T-helper 1 cell treated with Interleukin-12 subunit alpha and Interleukin-12 subunit beta and Interleukin-4 antibody, amounts not matched to agents 30 μg/mL and 1 μg/mL, for 36 hours (primary cell): ENCODE data around the gene GNAI2.
A peak's percentile ranks its signal among the peaks of the same experiment; 100 is the strongest.
"Not testable (repeated sequence)": the region's sequence is repeated elsewhere in the genome, so short reads cannot be mapped to it uniquely, and the experiment has no call there.

Experiments
- H3K27ac Mint-ChIP-seq: one replicate; pipeline ENCODE4 v1.8.0; 2021; ENCODE audit warnings: mild to moderate bottlenecking, mixed read lengths
- H3K27me3 Mint-ChIP-seq: one replicate; pipeline ENCODE4 v1.8.0; 2021; ENCODE audit warnings: low read depth, mixed read lengths
- H3K36me3 Mint-ChIP-seq: one replicate; pipeline ENCODE4 v1.8.0; 2021; ENCODE audit warnings: low read depth, mixed read lengths
- H3K4me1 Mint-ChIP-seq: one replicate; pipeline ENCODE4 v1.8.0; 2021; ENCODE audit warnings: low read depth, mixed read lengths
- H3K4me3 Mint-ChIP-seq: one replicate; pipeline ENCODE4 v1.8.0; 2021; ENCODE audit warnings: mild to moderate bottlenecking, moderate library complexity, mixed read lengths
- H3K9me3 Mint-ChIP-seq: one replicate; pipeline ENCODE4 v1.8.0; 2021; ENCODE audit warnings: mixed read lengths

The GNAI2 gene

GRCh38 chr3:50242381-50242770 is 6.4 kb downstream of the GNAI2 start:
- peaks cover 67% of the 10 kb centered on the region for H3K4me1 Mint-ChIP-seq
- no peaks in the 10 kb centered on the region for H3K9me3 Mint-ChIP-seq
- peak overlapping the region; percentile 97 for H3K27ac Mint-ChIP-seq
- H3K36me3 Mint-ChIP-seq: peaks cover 28% of the 10 kb centered on the region
- no peaks in the 10 kb centered on the region for H3K27me3 Mint-ChIP-seq
- peak overlapping the region; percentile 81 for H3K4me3 Mint-ChIP-seq

GRCh38 chr3:50242851-50243542 is 7.0 kb downstream of the GNAI2 start:
- Mint-ChIP-seq H3K27ac (peak overlapping the region; percentile 97), H3K36me3 (peaks cover 25% of the 10 kb centered on the region)

GRCh38 chr3:50243543-50243895 is 7.5 kb downstream of the GNAI2 start:
- Mint-ChIP-seq H3K4me1 (peaks cover 68% of the 10 kb centered on the region), H3K27me3 (no peaks in the 10 kb centered on the region), H3K27ac (peak overlapping the region; percentile 82), H3K9me3 (no peaks in the 10 kb centered on the region), H3K4me3 (no peak overlapping the region), H3K36me3 (peaks cover 26% of the 10 kb centered on the region)

More at GRCh38 chr3:50242851-50243542, 7.0 kb downstream of the GNAI2 start:
- H3K4me1 Mint-ChIP-seq: peaks cover 67% of the 10 kb centered on the region
- peak overlapping the region; percentile 81 for H3K4me3 Mint-ChIP-seq
- no peaks in the 10 kb centered on the region for H3K27me3 Mint-ChIP-seq
- H3K9me3 Mint-ChIP-seq: no peaks in the 10 kb centered on the region

DNA sequence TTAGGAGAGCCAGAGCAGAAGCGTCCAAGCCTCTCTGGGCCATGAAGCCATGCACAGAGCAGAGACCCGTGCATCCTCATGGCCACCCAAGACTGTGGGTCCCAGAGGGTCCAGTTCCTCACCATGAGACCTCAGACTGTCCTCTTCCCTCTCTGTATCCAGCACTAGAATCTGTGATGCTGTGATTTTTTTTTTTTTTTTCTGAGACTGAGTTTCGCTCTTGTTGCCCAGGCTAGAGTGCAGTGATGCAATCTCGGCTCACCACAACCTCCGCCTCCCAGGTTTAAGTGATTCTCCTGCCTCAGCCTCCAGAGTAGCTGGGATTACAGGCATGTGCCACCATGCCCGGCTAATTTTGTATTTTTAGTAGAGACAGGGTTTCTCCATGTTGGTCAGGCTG is 8.8 kb downstream of the GNAI2 start:
- Mint-ChIP-seq H3K36me3 (peaks cover 22% of the 10 kb centered on the region), H3K4me1 (peaks cover 57% of the 10 kb centered on the region), H3K27ac (peak overlapping the region; percentile 82), H3K4me3 (peak overlapping the region; percentile 46)
- H3K27me3 Mint-ChIP-seq, H3K9me3 Mint-ChIP-seq: not testable (repeated sequence)

DNA sequence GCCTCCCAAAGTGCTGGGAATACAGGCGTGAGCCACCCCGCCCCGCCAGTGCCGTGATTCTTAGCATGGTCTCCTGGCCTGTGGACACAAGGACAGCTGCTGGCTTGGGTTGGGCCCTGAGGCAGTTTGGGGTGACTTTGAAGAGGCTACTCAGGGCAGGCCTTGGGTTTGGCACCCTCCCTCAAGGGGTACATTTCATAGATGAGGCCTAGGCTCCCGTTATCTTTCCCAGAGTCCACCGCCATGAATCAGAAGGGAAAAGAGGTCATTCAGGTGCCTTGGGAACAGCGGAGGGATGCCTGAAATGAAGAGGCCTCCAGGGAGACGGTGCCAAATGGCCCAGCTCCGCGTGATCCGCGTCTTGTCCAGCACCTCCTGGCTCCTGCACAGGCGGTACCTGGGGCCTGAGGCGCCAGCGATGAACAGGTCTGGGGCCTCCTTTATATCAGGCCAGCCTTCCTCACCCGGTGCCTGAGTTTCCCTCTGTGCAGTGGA is 9.3 kb downstream of the GNAI2 start:
- peaks cover 21% of the 10 kb centered on the region for H3K36me3 Mint-ChIP-seq
- H3K4me3 Mint-ChIP-seq: peak overlapping the region; percentile 77
- no peaks in the 10 kb centered on the region for H3K27me3 Mint-ChIP-seq
- H3K27ac Mint-ChIP-seq: peak overlapping the region; percentile 91
- peaks cover 54% of the 10 kb centered on the region for H3K4me1 Mint-ChIP-seq
- no peaks in the 10 kb centered on the region for H3K9me3 Mint-ChIP-seq

DNA sequence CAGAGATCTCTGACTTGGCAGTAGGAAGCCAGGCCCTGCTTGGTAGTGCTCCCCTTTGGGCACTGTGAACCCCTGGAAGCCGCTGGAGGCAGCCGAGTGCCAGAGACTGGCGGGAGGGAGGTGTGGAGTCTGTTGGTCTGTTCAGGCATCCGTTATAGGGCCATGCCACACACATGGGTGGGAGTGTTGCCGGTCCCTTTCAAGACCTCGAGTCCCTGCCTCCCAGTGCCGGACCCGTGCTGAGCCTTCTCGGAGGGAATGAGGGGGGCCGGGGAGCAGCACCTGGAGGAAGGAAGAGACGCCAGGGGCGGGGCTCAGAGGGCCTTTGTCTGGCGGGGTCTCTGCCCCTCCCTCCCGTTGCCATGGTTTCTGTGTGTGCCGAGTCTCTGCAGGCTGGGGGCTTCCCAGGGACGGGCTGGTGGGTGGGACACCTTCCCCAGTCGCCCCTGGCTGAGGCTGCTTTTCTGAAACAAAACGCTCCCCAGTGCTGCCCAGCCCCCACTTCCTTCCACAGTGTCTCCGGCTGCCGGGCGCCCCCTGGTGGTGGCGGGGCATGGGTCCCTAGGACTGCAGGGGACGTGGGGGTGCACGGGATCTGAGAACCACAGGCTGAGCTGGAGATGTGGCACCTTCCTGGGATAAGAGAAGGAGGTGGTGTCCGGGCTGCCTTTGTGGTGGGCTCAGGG is 10.0 kb downstream of the GNAI2 start:
- H3K9me3 Mint-ChIP-seq: no peaks in the 10 kb centered on the region
- no peaks in the 10 kb centered on the region for H3K27me3 Mint-ChIP-seq
- H3K4me3 Mint-ChIP-seq: peak overlapping the region; percentile 77
- H3K4me1 Mint-ChIP-seq: peaks cover 53% of the 10 kb centered on the region
- H3K36me3 Mint-ChIP-seq: peaks cover 21% of the 10 kb centered on the region
- peak overlapping the region; percentile 91 for H3K27ac Mint-ChIP-seq

DNA sequence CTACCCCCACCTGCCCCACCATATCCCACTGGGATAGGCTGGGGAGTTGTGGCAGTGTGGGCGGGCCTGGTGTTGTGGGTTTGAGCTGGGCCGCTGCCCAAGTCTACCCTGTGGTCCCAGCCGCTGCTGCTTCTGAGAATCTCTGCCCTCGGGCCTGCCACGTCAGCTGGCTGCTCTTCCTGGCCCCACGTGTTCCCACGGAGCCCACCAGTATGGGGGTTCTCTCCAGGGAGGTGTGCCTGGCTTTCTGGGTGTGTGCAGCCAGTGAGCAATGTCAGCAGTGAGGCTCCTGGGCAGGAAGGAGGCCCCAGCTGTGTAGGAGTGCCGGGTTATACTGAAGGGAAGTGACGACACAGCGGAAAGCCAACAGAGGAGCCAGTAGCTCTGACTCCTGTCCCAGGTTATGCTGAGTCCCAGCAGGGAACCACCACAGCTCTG is 10.5 kb downstream of the GNAI2 start:
- Mint-ChIP-seq H3K9me3 (no peaks in the 10 kb centered on the region), H3K27ac (peak overlapping the region; percentile 91), H3K4me3 (peak overlapping the region; percentile 77), H3K27me3 (no peaks in the 10 kb centered on the region), H3K36me3 (peaks cover 23% of the 10 kb centered on the region), H3K4me1 (peaks cover 48% of the 10 kb centered on the region)

DNA sequence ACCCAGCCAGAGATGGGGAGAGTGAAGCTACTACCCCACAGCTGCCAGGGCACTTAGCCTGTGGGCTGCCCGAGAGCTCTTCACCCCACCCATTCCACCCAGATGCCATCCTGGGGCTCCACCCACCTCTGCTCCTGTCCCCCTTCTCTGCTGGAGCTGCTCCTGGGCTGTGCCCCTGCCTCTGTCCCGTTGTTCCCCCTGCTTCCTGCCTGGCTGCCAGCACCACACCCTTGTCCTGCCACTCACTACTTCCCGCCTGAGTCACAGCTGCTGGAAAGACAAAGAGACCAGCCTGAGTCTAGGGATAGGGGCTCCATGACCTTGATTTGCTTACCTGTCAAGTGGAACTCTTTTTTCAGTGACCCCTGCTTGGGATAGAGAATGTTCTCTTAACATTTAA is 12.4 kb downstream of the GNAI2 start:
- peaks cover 38% of the 10 kb centered on the region for H3K4me1 Mint-ChIP-seq
- H3K9me3 Mint-ChIP-seq: no peaks in the 10 kb centered on the region
- no peak overlapping the region for H3K4me3 Mint-ChIP-seq
- no peaks in the 10 kb centered on the region for H3K27me3 Mint-ChIP-seq
- peaks cover 22% of the 10 kb centered on the region for H3K36me3 Mint-ChIP-seq
- H3K27ac Mint-ChIP-seq: peak overlapping the region; percentile 83

DNA sequence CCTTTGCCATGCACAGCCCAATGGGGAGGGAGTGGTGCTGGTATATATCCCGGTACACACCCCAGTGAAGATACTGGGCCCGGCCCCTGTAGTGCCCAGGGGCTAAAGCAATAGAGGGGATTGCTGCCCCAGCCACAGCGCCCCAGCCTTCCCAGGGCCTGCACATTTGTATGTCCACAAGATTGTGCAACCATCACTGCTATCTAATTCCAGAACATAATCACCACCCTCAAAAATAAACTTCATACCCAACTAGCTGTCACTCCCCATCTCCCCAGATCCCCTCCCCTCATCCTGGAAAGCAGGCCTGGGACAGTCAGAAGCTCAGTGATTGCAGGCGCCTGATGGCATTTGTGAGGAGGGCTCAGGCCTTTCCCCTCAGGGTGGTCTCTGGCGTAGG is 13.5 kb downstream of the GNAI2 start:
- Mint-ChIP-seq H3K9me3 (no peaks in the 10 kb centered on the region), H3K27ac (no peak overlapping the region), H3K4me1 (peaks cover 32% of the 10 kb centered on the region), H3K4me3 (no peak overlapping the region), H3K36me3 (peaks cover 23% of the 10 kb centered on the region), H3K27me3 (no peaks in the 10 kb centered on the region)

- Mint-ChIP-seq H3K9me3 (no peaks in the 10 kb centered on the region), H3K4me1 (peaks cover 24% of the 10 kb centered on the region), H3K27me3 (no peaks in the 10 kb centered on the region), H3K27ac (no peak overlapping the region), H3K36me3 (peaks cover 23% of the 10 kb centered on the region), H3K4me3 (no peak overlapping the region)
Observed at GRCh38 chr3:50250514-50250913, 14.5 kb downstream of the GNAI2 start.

DNA sequence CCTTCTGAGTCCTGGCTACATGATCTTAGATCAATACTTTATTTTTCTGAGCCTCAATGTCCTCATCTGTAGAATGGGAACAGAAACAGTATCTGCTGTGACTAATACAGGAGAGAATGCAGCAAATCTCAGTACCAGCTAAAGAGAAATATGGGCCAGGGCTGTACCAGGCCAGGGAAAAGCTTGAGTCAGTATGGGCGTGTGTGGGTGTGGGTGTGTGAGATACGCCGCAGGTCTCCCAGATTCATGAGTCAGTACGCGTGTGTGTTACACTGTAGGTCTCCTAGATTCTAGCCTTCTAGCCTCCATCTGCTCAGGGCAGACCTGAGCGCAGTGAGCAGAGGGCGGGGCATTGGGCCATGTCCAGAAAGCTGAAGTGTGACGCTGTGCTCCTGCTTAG is 15.2 kb downstream of the GNAI2 start:
- Mint-ChIP-seq H3K9me3 (no peaks in the 10 kb centered on the region), H3K27ac (no peak overlapping the region), H3K4me3 (no peak overlapping the region), H3K36me3 (peaks cover 25% of the 10 kb centered on the region), H3K27me3 (no peaks in the 10 kb centered on the region), H3K4me1 (peaks cover 20% of the 10 kb centered on the region)

- peaks cover 37% of the 10 kb centered on the region for H3K36me3 Mint-ChIP-seq
- no peak overlapping the region for H3K27ac Mint-ChIP-seq
- H3K27me3 Mint-ChIP-seq: no peaks in the 10 kb centered on the region
- H3K4me1 Mint-ChIP-seq: peaks cover 9% of the 10 kb centered on the region
- H3K9me3 Mint-ChIP-seq: no peaks in the 10 kb centered on the region
- no peak overlapping the region for H3K4me3 Mint-ChIP-seq
Observed at GRCh38 chr3:50254577-50255250, 18.7 kb downstream of the GNAI2 start.

- Mint-ChIP-seq H3K4me1 (peaks cover 9% of the 10 kb centered on the region), H3K9me3 (no peaks in the 10 kb centered on the region), H3K36me3 (peaks cover 36% of the 10 kb centered on the region), H3K27ac (no peak overlapping the region), H3K4me3 (no peak overlapping the region), H3K27me3 (no peaks in the 10 kb centered on the region)
Observed at GRCh38 chr3:50255251-50255615, 19.2 kb downstream of the GNAI2 start.

DNA sequence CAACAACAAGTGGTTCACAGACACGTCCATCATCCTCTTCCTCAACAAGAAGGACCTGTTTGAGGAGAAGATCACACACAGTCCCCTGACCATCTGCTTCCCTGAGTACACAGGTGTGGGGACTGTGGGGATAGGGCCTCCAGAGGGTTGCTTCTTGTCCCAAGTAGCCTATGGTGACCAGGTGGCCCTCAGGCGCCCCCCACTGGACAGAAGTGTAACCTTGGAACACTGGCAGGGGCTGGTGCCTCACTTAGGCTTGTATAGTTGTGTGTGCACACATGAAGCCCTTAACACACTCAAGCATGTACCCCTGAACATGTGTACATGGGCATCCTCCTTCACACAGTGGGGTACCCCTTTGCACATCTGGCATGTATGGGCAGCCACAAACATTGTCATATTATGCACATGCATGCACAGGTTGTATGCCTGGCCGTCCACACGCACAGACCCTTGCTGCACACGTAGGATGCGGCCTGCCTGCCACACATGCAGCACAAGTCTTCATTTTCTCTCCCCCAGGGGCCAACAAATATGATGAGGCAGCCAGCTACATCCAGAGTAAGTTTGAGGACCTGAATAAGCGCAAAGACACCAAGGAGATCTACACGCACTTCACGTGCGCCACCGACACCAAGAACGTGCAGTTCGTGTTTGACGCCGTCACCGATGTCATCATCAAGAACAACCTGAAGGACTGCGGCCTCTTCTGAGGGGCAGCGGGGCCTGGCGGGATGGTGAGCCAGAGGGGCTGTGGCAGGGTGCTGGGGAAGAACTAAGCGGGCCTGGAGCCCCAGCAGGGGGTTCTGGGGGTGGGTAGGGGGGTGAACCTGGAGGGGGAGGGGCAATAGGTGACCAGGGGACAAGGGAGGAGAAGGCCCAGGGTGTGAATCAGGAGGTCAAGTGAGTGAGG is 21.2 kb downstream of the GNAI2 start:
- Mint-ChIP-seq H3K27ac (no peak overlapping the region), H3K4me1 (peaks cover 8% of the 10 kb centered on the region), H3K27me3 (no peaks in the 10 kb centered on the region), H3K4me3 (no peak overlapping the region), H3K9me3 (no peaks in the 10 kb centered on the region), H3K36me3 (peaks cover 30% of the 10 kb centered on the region)
